Activated naive CD8-positive, alpha-beta T cell (primary cell): ENCODE measurements around the gene SLC6A6.

Experiments used
- H3K27ac Mint-ChIP-seq: one replicate; pipeline ENCODE4 v1.8.0; 2021; ENCODE audit warnings: mixed read lengths
- H3K27me3 Mint-ChIP-seq: one replicate; pipeline ENCODE4 v1.8.0; 2021; ENCODE audit warnings: mixed read lengths
- H3K36me3 Mint-ChIP-seq: one replicate; pipeline ENCODE4 v1.8.0; 2021; ENCODE audit warnings: mixed read lengths
- H3K4me1 Mint-ChIP-seq: one replicate; pipeline ENCODE4 v1.8.0; 2021; ENCODE audit warnings: low read depth, mixed read lengths
- H3K4me3 Mint-ChIP-seq: one replicate; pipeline ENCODE4 v1.8.0; 2021; ENCODE audit warnings: mild to moderate bottlenecking, mixed read lengths
- H3K9me3 Mint-ChIP-seq: one replicate; pipeline ENCODE4 v1.8.0; 2021; ENCODE audit warnings: low read depth, mixed read lengths

The SLC6A6 gene

GRCh38 chr3:14440531-14441239, 38.3 kb downstream of the SLC6A6 start:
- H3K9me3 Mint-ChIP-seq, result no peaks in the 10 kb centered on the region
- no peak overlapping the region for H3K4me3 Mint-ChIP-seq
- no peak overlapping the region for H3K27ac Mint-ChIP-seq
- peaks cover 3% of the 10 kb centered on the region for H3K36me3 Mint-ChIP-seq
- peaks cover 17% of the 10 kb centered on the region for H3K4me1 Mint-ChIP-seq
- H3K27me3 Mint-ChIP-seq, result no peaks in the 10 kb centered on the region

- no peaks in the 10 kb centered on the region for H3K9me3 Mint-ChIP-seq
- no peaks in the 10 kb centered on the region for H3K27me3 Mint-ChIP-seq
- H3K36me3 Mint-ChIP-seq, result peaks cover 5% of the 10 kb centered on the region
- H3K4me1 Mint-ChIP-seq, result peaks cover 15% of the 10 kb centered on the region
- H3K4me3 Mint-ChIP-seq, result no peak overlapping the region
- H3K27ac Mint-ChIP-seq, result no peak overlapping the region
Measured at GRCh38 chr3:14441240-14441919, 39.0 kb downstream of the SLC6A6 start.

GRCh38 chr3:14441920-14442300, 39.5 kb downstream of the SLC6A6 start:
- no peaks in the 10 kb centered on the region for H3K27me3 Mint-ChIP-seq
- H3K36me3 Mint-ChIP-seq, result peaks cover 9% of the 10 kb centered on the region
- no peak overlapping the region for H3K27ac Mint-ChIP-seq
- peaks cover 12% of the 10 kb centered on the region for H3K4me1 Mint-ChIP-seq
- H3K9me3 Mint-ChIP-seq, result no peaks in the 10 kb centered on the region
- H3K4me3 Mint-ChIP-seq, result no peak overlapping the region

- Mint-ChIP-seq H3K4me1 (peaks cover 8% of the 10 kb centered on the region), H3K36me3 (peaks cover 25% of the 10 kb centered on the region), H3K9me3 (no peaks in the 10 kb centered on the region), H3K27ac (no peak overlapping the region), H3K27me3 (no peaks in the 10 kb centered on the region), H3K4me3 (no peak overlapping the region)
Measured at GRCh38 chr3:14444380-14444779, 42.0 kb downstream of the SLC6A6 start.

- no peaks in the 10 kb centered on the region for H3K4me1 Mint-ChIP-seq
- H3K9me3 Mint-ChIP-seq, result no peaks in the 10 kb centered on the region
- H3K36me3 Mint-ChIP-seq, result peaks cover 25% of the 10 kb centered on the region
- H3K4me3 Mint-ChIP-seq, result no peak overlapping the region
- H3K27me3 Mint-ChIP-seq, result no peaks in the 10 kb centered on the region
- no peak overlapping the region for H3K27ac Mint-ChIP-seq
Measured at GRCh38 chr3:14445773-14446172, 43.4 kb downstream of the SLC6A6 start.

- H3K27ac Mint-ChIP-seq, result no peak overlapping the region
- H3K4me3 Mint-ChIP-seq, result no peak overlapping the region
- H3K4me1 Mint-ChIP-seq, result no peaks in the 10 kb centered on the region
- H3K9me3 Mint-ChIP-seq, result no peaks in the 10 kb centered on the region
- H3K27me3 Mint-ChIP-seq, result no peaks in the 10 kb centered on the region
- H3K36me3 Mint-ChIP-seq, result peaks cover 25% of the 10 kb centered on the region
Measured at GRCh38 chr3:14446988-14447570, 44.7 kb downstream of the SLC6A6 start.

- H3K27ac Mint-ChIP-seq, result no peak overlapping the region
- no peaks in the 10 kb centered on the region for H3K9me3 Mint-ChIP-seq
- H3K36me3 Mint-ChIP-seq, result peaks cover 25% of the 10 kb centered on the region
- H3K27me3 Mint-ChIP-seq, result no peaks in the 10 kb centered on the region
- no peak overlapping the region for H3K4me3 Mint-ChIP-seq
- no peaks in the 10 kb centered on the region for H3K4me1 Mint-ChIP-seq
Measured at GRCh38 chr3:14448063-14448462, 45.7 kb downstream of the SLC6A6 start.

- H3K4me1 Mint-ChIP-seq, result no peaks in the 10 kb centered on the region
- H3K4me3 Mint-ChIP-seq, result no peak overlapping the region
- H3K36me3 Mint-ChIP-seq, result peaks cover 24% of the 10 kb centered on the region
- no peaks in the 10 kb centered on the region for H3K9me3 Mint-ChIP-seq
- no peaks in the 10 kb centered on the region for H3K27me3 Mint-ChIP-seq
- H3K27ac Mint-ChIP-seq, result no peak overlapping the region
Measured at GRCh38 chr3:14448756-14449727, 46.6 kb downstream of the SLC6A6 start.

GRCh38 chr3:14450506-14450905, 48.1 kb downstream of the SLC6A6 start:
- no peak overlapping the region for H3K27ac Mint-ChIP-seq
- peaks cover 21% of the 10 kb centered on the region for H3K36me3 Mint-ChIP-seq
- H3K4me3 Mint-ChIP-seq, result no peak overlapping the region
- no peaks in the 10 kb centered on the region for H3K9me3 Mint-ChIP-seq
- no peaks in the 10 kb centered on the region for H3K27me3 Mint-ChIP-seq
- no peaks in the 10 kb centered on the region for H3K4me1 Mint-ChIP-seq

- H3K36me3 Mint-ChIP-seq, result peaks cover 21% of the 10 kb centered on the region
- H3K4me3 Mint-ChIP-seq, result no peak overlapping the region
- no peaks in the 10 kb centered on the region for H3K27me3 Mint-ChIP-seq
- no peaks in the 10 kb centered on the region for H3K9me3 Mint-ChIP-seq
- H3K4me1 Mint-ChIP-seq, result no peaks in the 10 kb centered on the region
- H3K27ac Mint-ChIP-seq, result no peak overlapping the region
Measured at GRCh38 chr3:14450922-14451606, 48.7 kb downstream of the SLC6A6 start.

- Mint-ChIP-seq H3K4me1 (no peaks in the 10 kb centered on the region), H3K27me3 (no peaks in the 10 kb centered on the region), H3K36me3 (peaks cover 14% of the 10 kb centered on the region), H3K9me3 (no peaks in the 10 kb centered on the region), H3K27ac (no peak overlapping the region), H3K4me3 (no peak overlapping the region)
Measured at GRCh38 chr3:14451844-14452739, 49.7 kb downstream of the SLC6A6 start.

GRCh38 chr3:14452740-14453710, 50.6 kb downstream of the SLC6A6 start:
- Mint-ChIP-seq H3K27ac (no peak overlapping the region), H3K36me3 (peaks cover 5% of the 10 kb centered on the region), H3K9me3 (no peaks in the 10 kb centered on the region), H3K4me1 (no peaks in the 10 kb centered on the region), H3K4me3 (no peak overlapping the region), H3K27me3 (no peaks in the 10 kb centered on the region)
